H9 (cell line): ENCODE results near the gene KRTAP10-12. TPM values are rescaled to one million over a fixed set of nuclear protein-coding genes. Genes with fewer than 3 reads are reported as not detected.

Experiments
- DNase-seq: peaks from one replicate; pipeline ENCODE4 v3.0.0-alpha.2; 2017
- H2AFZ ChIP-seq: one replicate; pipeline ENCODE4 v1.6.1; 2013; ENCODE audit warnings: mild to moderate bottlenecking, low read length, control low read depth, moderate library complexity
- H2AK5ac ChIP-seq: 2 replicates; pipeline ENCODE4 v1.6.1; 2013; ENCODE audit warnings: low read length, control low read depth, mixed read lengths; ENCODE audit not compliant: insufficient read length
- H2BK120ac ChIP-seq: one replicate; pipeline ENCODE4 v1.6.1; 2013; ENCODE audit warnings: low read depth, mild to moderate bottlenecking, low read length, control low read depth, inconsistent platforms; ENCODE audit not compliant: poor library complexity, severe bottlenecking
- H2BK12ac ChIP-seq: 2 replicates; pipeline ENCODE4 v1.6.1; 2013; ENCODE audit warnings: low read length, control low read depth, mixed read lengths, low read depth; ENCODE audit not compliant: insufficient read length
- H2BK15ac ChIP-seq: 2 replicates; pipeline ENCODE4 v1.6.1; 2013; ENCODE audit warnings: low read depth, low read length, control low read depth
- H2BK20ac ChIP-seq: one replicate; pipeline ENCODE4 v1.6.1; 2013; ENCODE audit warnings: low read depth, mild to moderate bottlenecking, low read length, control low read depth, inconsistent platforms; ENCODE audit not compliant: poor library complexity, severe bottlenecking
- H2BK5ac ChIP-seq: 2 replicates; pipeline ENCODE4 v1.6.1; 2013; ENCODE audit warnings: low read length, control low read depth, mixed read lengths; ENCODE audit not compliant: insufficient read length
- H3K14ac ChIP-seq: 2 replicates; pipeline ENCODE4 v1.6.1; 2013; ENCODE audit warnings: low read length, control low read depth; ENCODE audit not compliant: insufficient read depth
- H3K18ac ChIP-seq: 2 replicates; pipeline ENCODE4 v1.6.1; 2013; ENCODE audit warnings: low read depth, mild to moderate bottlenecking, mixed read lengths, low read length, control low read depth; ENCODE audit not compliant: insufficient read length
- H3K23ac ChIP-seq: 2 replicates; pipeline ENCODE4 v1.6.1; 2013; ENCODE audit warnings: low read length, control low read depth, mixed read lengths, low read depth; ENCODE audit not compliant: insufficient read length
- H3K23me2 ChIP-seq: 2 replicates; pipeline ENCODE4 v1.6.1; 2013; ENCODE audit warnings: low read depth, mild to moderate bottlenecking, mixed read lengths, low read length, control low read depth; ENCODE audit not compliant: insufficient read length, poor library complexity, severe bottlenecking
- H3K27ac ChIP-seq: 2 replicates; pipeline ENCODE4 v1.5.1; 2013; ENCODE audit warnings: low read length, control low read depth, mixed read lengths, low read depth; ENCODE audit not compliant: insufficient read length
- H3K27me3 ChIP-seq: 2 replicates; pipeline ENCODE4 v1.6.1; 2013; ENCODE audit warnings: low read length, control low read depth, inconsistent platforms; ENCODE audit not compliant: insufficient read depth
- H3K4ac ChIP-seq: 2 replicates; pipeline ENCODE4 v1.6.1; 2013; ENCODE audit warnings: low read depth, mild to moderate bottlenecking, control low read depth, inconsistent platforms, low read length, moderate library complexity
- H3K4me1 ChIP-seq: 2 replicates; pipeline ENCODE4 v1.6.1; 2013; ENCODE audit warnings: low read length, control low read depth, inconsistent platforms; ENCODE audit not compliant: insufficient read depth
- H3K4me2 ChIP-seq: 2 replicates; pipeline ENCODE4 v1.6.1; 2013; ENCODE audit warnings: low read length, control low read depth, mixed read lengths; ENCODE audit not compliant: insufficient read length, insufficient read depth
- H3K56ac ChIP-seq: 2 replicates; pipeline ENCODE4 v1.6.1; 2013; ENCODE audit warnings: low read depth, mild to moderate bottlenecking, mixed read lengths, low read length, control low read depth; ENCODE audit not compliant: insufficient read length
- H3K79me1 ChIP-seq: 2 replicates; pipeline ENCODE4 v1.6.1; 2013; ENCODE audit warnings: low read depth, mild to moderate bottlenecking, moderate library complexity, low read length, control low read depth, inconsistent platforms; ENCODE audit not compliant: insufficient read depth, poor library complexity, severe bottlenecking
- H3K79me2 ChIP-seq: 2 replicates; pipeline ENCODE4 v1.6.1; 2013; ENCODE audit warnings: low read length, control low read depth, inconsistent platforms; ENCODE audit not compliant: insufficient read depth
- H3K9ac ChIP-seq: 2 replicates; pipeline ENCODE4 v1.6.1; 2013; ENCODE audit warnings: low read length, control low read depth, mixed read lengths; ENCODE audit not compliant: insufficient read length; ENCODE audit errors: extremely low read depth
- H3K9me3 ChIP-seq: one replicate; pipeline ENCODE4 v1.6.1; 2013; ENCODE audit warnings: low read depth, low read length, inconsistent platforms; ENCODE audit not compliant: control insufficient read depth
- H3T11ph ChIP-seq: one replicate; pipeline ENCODE4 v1.6.1; 2013; ENCODE audit warnings: mild to moderate bottlenecking, low read length, control low read depth, inconsistent platforms
- H4K20me1 ChIP-seq: one replicate; pipeline ENCODE4 v1.6.1; 2013; ENCODE audit not compliant: control insufficient read depth, insufficient read length, insufficient read depth
- H4K5ac ChIP-seq: 2 replicates; pipeline ENCODE4 v1.6.1; 2013; ENCODE audit warnings: low read depth, mild to moderate bottlenecking, mixed read lengths, low read length, control low read depth; ENCODE audit not compliant: insufficient read length
- H4K8ac ChIP-seq: replicated peaks from 2 replicates; pipeline ENCODE4 v1.6.1; 2013; ENCODE audit warnings: low read length, control low read depth, mixed read lengths, low read depth; ENCODE audit not compliant: insufficient read length
- H4K91ac ChIP-seq: 2 replicates; pipeline ENCODE4 v1.6.1; 2013; ENCODE audit warnings: low read depth, mild to moderate bottlenecking, moderate library complexity, mixed read lengths, low read length, control low read depth; ENCODE audit not compliant: insufficient read length
- H3K27ac Mint-ChIP-seq, 3 experiments: 2 replicates in 2 of 3; 3 replicates in 1 of 3; pipeline ENCODE4 v1.8.0; 2020 to 2021; ENCODE audit warnings: mixed read lengths in 3 of 3, mild to moderate bottlenecking in 1 of 3, moderate library complexity in 1 of 3
- H3K27me3 Mint-ChIP-seq: 2 replicates; pipeline ENCODE4 v1.8.0; 2021; ENCODE audit warnings: low read depth, mild to moderate bottlenecking, moderate library complexity, mixed read lengths
- H3K36me3 Mint-ChIP-seq, 3 experiments: 2 replicates in 2 of 3; 3 replicates in 1 of 3; pipeline ENCODE4 v1.8.0; 2020 to 2021; ENCODE audit warnings: low read depth in 3 of 3, mixed read lengths in 3 of 3; ENCODE audit not compliant: insufficient read depth in 1 of 3
- H3K4me1 Mint-ChIP-seq, 2 experiments: 2 replicates each; pipeline ENCODE4 v1.8.0; 2020; ENCODE audit warnings: mixed read lengths in 2 of 2
- H3K4me3 Mint-ChIP-seq, 2 experiments: 2 replicates in 1 of 2; 3 replicates in 1 of 2; pipeline ENCODE4 v1.8.0; 2020 to 2021; ENCODE audit warnings: mild to moderate bottlenecking in 2 of 2, mixed read lengths in 2 of 2, moderate library complexity in 1 of 2
- H3K9me3 Mint-ChIP-seq, 2 experiments: 2 replicates in 1 of 2; 3 replicates in 1 of 2; pipeline ENCODE4 v1.8.0; 2020; ENCODE audit warnings: mild to moderate bottlenecking in 2 of 2, mixed read lengths in 2 of 2, moderate library complexity in 1 of 2
- WGBS: extraction: QIAGEN DNeasy Blood & Tissue Kit; methylation state at CpG from one replicate; pipeline ENCODE4 v1.1.7; 2013; ENCODE audit warnings: missing lambda C conversion rate, low lambda C conversion rate, mixed read lengths; ENCODE audit not compliant: insufficient read length; ENCODE audit errors: extremely low coverage; 5-methylcytosine and 5-hydroxymethylcytosine counted together
- total RNA-seq: library from RNA; stranded (reverse); gene quantifications from 2 replicates; pipeline ENCODE4 v1.2.1, GENCODE V29; 2021
- TF ChIP-seq, protein P1 (sequence below): fragments of 200-600 bp; sonication (generic); conservative IDR thresholded peaks from 3 replicates; pipeline ENCODE4 v1.8.0; 2021; ENCODE audit warnings: antibody characterized with exemption, mild to moderate bottlenecking

Gene KRTAP10-12
- total RNA-seq, 1 experiment from 2014 or later, result not detected

- no peak overlapping the region for H3K4me2 ChIP-seq
- H3K4me1 ChIP-seq, result no peaks in the 10 kb centered on the region
- no peak overlapping the region for H2AFZ ChIP-seq
- no peaks in the 10 kb centered on the region for H3K79me1 ChIP-seq
- no peaks in the 10 kb centered on the region for H4K20me1 ChIP-seq
- no peak overlapping the region for H2BK15ac ChIP-seq
- no peak overlapping the region for H3K14ac ChIP-seq
- no peak overlapping the region for H3K56ac ChIP-seq
- H2BK5ac ChIP-seq, result no peak overlapping the region
- no peak overlapping the region for H3K27ac ChIP-seq
- no peak overlapping the region for H2BK120ac ChIP-seq
- no peak overlapping the region for H4K5ac ChIP-seq
- no peak overlapping the region for H2AK5ac ChIP-seq
- peaks cover 14 to 15% of the 10 kb centered on the region in 2 experiments; a peak in 4 of 5 replicates for H3K9me3 Mint-ChIP-seq
- no CpG with 5 or more reads among the region's 1 CpG for WGBS
- H3K23ac ChIP-seq, result no peak overlapping the region
- H2BK20ac ChIP-seq, result no peak overlapping the region
- H4K8ac ChIP-seq, result no peak overlapping the region
- no peak for DNase-seq
- no peak overlapping the region for H2BK12ac ChIP-seq
- peaks cover 22% of the 10 kb centered on the region for H3K27me3 Mint-ChIP-seq
- no peak overlapping the region for H3K4ac ChIP-seq
- H3K9me3 ChIP-seq, result no peaks in the 10 kb centered on the region
- H3K27ac Mint-ChIP-seq, result no peak overlapping the region
- no peak overlapping the region; a peak in 1 of 5 replicates for H3K4me3 Mint-ChIP-seq
- TF ChIP-seq, protein P1, sequence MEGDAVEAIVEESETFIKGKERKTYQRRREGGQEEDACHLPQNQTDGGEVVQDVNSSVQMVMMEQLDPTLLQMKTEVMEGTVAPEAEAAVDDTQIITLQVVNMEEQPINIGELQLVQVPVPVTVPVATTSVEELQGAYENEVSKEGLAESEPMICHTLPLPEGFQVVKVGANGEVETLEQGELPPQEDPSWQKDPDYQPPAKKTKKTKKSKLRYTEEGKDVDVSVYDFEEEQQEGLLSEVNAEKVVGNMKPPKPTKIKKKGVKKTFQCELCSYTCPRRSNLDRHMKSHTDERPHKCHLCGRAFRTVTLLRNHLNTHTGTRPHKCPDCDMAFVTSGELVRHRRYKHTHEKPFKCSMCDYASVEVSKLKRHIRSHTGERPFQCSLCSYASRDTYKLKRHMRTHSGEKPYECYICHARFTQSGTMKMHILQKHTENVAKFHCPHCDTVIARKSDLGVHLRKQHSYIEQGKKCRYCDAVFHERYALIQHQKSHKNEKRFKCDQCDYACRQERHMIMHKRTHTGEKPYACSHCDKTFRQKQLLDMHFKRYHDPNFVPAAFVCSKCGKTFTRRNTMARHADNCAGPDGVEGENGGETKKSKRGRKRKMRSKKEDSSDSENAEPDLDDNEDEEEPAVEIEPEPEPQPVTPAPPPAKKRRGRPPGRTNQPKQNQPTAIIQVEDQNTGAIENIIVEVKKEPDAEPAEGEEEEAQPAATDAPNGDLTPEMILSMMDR, result no peak
- no peak overlapping the region for H4K91ac ChIP-seq
- H3K9ac ChIP-seq, result no peak overlapping the region
- no peak overlapping the region for H3K18ac ChIP-seq
- peaks cover 31 to 41% of the 10 kb centered on the region in 2 experiments for H3K4me1 Mint-ChIP-seq
- no peak overlapping the region for H3T11ph ChIP-seq
- H3K23me2 ChIP-seq, result no peaks in the 10 kb centered on the region
- H3K79me2 ChIP-seq, result no peaks in the 10 kb centered on the region
- peaks cover 2 to 15% (median 8%) of the 10 kb centered on the region in 3 experiments; a peak in 6 of 7 replicates for H3K36me3 Mint-ChIP-seq
- H3K27me3 ChIP-seq, result no peaks in the 10 kb centered on the region
These were observed 40.1 kb upstream of the KRTAP10-12 start for GRCh38 chr21:44656868-44657267.
